Ecto neural progenitor cell (in vitro differentiated cells): ENCODE data around the gene MYO1H.

Source experiments
- DNase-seq: peaks from one replicate; pipeline ENCODE4 v3.0.0-alpha.2; 2018; ENCODE audit warnings: low spot score

The MYO1H gene

GRCh38 chr12:109493938-109494337 lies 146.2 kb downstream of the MYO1H start:
- DNase-seq, result no peak

DNA sequence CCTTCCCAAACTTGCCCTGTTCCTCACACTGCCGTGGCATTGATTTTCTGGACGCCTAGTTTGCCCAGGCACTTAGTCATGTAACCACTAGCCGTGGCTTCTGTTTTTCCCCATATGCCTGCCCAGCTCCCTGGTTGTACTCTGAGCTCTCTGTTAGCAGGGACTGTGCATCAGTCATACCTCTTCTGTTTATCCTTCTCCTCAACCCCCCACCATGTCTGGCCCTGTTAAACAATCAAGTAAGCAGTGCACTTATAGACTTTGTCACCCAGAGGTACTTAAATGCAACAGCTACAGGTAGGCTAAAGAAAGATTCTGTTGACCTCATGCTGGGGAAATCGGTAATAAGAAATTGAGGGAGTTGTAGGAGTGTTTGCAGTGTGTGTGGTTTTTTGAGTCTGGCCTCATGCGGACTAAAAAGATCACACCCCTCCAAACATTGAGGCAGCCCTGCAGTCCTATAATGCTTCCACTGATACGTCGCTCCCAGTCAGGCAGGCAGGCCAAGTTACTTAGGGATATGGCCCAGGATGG lies 146.7 kb downstream of the MYO1H start:
- DNase-seq, result no peak

DNA sequence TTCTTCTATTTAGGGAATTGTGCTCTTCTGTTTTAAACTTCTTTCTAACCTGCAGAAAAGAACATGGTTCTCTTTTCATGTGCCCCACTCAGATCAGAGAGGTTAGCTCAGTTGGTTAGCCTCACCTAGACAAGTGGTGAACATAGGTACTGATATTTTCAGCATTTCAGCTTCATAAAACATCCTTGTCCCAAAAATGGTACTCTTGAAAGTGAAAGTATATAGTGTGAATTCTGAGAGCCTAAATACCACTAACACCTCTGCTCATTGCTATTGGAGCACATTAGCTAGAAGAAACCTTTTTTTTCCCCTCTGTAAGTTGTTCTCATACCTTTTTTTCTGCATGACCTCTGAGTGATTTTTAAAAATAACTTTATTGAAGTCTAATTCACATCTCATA lies 147.3 kb downstream of the MYO1H start:
- DNase-seq, result no peak

DNA sequence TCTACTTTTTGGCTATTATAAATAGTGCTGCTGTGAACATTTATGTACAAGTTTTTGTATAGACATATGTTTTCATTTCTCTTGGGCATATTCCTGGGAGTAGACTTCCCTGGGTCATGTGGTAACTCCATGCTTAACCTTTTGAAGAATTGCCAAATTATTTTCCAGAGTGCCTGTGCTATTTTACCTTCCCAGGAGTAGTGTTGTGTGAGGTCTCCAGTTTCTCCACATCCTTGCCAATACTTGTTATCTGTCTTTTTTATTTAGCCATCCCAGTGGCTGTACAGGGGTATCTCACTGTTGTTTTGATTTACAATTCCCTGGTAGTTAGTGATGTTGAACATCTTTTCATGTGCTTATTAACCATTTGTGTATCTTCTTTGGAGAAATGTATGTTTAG lies 148.6 kb downstream of the MYO1H start:
- no peak for DNase-seq

DNA sequence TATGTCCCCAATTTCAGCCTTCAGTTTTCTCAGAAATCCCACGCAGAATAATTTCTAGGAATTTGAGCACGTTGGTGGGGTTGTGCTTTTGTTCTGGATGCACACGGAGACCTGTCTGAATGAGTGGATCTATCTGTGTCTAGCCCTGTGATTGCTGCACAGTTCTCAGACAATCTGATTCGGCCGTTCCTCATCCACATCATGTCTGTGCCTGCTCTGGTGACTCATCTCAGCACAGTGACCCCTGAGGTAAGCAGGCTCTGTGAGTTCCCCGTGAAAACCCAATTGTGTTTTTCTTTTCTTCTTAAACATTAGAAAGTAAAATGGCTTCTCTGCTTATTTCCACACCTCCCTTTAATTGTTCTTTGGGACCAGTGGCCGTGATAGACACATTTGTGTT lies 150.0 kb downstream of the MYO1H start:
- DNase-seq, result no peak
